22Rv1 (cell line): ENCODE measurements around the gene NRXN3.
"Not testable (repeated sequence)": the region's sequence is repeated elsewhere in the genome, so short reads cannot be mapped to it uniquely, and the experiment has no call there.

Source experiments
- ZFX ChIP-seq: fragments of 450-650 bp; IDR thresholded peaks from 2 replicates; pipeline ENCODE4 v1.6.1; 2017; ENCODE audit warnings: antibody characterized with exemption, borderline replicate concordance
- TF ChIP-seq, protein P1 (sequence below): fragments of 450-650 bp; IDR thresholded peaks from 2 replicates; pipeline ENCODE4 v1.5.1; 2017; ENCODE audit warnings: mild to moderate bottlenecking

DNA sequence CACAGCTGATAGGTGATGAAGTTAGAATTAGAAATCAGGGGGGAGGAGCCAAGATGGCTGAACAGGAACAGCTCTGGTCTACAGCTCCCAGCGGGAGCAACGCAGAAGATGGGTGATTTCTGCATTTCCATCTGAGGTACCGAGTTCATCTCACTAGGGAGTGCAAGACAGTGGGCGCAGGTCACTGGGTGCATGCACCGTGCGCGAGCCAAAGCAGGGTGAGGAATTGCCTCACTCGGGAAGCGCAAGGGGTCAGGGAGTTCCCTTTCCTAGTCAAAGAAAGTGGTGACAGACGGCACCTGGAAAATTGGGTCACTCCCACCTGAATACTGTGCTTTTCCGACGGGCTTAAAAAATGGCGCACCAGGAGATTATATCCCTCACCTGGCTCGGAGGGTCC, 1597.5 kb downstream of the NRXN3 start:
- TF ChIP-seq, protein P1, sequence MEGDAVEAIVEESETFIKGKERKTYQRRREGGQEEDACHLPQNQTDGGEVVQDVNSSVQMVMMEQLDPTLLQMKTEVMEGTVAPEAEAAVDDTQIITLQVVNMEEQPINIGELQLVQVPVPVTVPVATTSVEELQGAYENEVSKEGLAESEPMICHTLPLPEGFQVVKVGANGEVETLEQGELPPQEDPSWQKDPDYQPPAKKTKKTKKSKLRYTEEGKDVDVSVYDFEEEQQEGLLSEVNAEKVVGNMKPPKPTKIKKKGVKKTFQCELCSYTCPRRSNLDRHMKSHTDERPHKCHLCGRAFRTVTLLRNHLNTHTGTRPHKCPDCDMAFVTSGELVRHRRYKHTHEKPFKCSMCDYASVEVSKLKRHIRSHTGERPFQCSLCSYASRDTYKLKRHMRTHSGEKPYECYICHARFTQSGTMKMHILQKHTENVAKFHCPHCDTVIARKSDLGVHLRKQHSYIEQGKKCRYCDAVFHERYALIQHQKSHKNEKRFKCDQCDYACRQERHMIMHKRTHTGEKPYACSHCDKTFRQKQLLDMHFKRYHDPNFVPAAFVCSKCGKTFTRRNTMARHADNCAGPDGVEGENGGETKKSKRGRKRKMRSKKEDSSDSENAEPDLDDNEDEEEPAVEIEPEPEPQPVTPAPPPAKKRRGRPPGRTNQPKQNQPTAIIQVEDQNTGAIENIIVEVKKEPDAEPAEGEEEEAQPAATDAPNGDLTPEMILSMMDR: not testable (repeated sequence)
- not testable (repeated sequence) for TF ChIP-seq ZFX
